PC-3 (cell line): ENCODE data around the gene ARF4. TPM values are rescaled to one million over a fixed set of nuclear protein-coding genes. Genes with fewer than 3 reads are reported as not detected.

Experiments
- ATAC-seq: fragments of 200-7000 bp; cut with Tn5 transposase; 2 replicates; pipeline ENCODE4 v1.9.1; 2020; ENCODE audit warnings: mild to moderate bottlenecking, moderate library complexity
- BruUV-seq: library from RNA; stranded (reverse); fragments of 400-500 nt; replicated peaks from 2 replicates; lab custom pipeline; 2021; lab: Mats Ljungman, UMichigan
- CTCF ChIA-PET: fragments of 300-600 bp; sonication (Branson Sonifier 250); formaldehyde crosslinking; loops from one replicate; lab custom pipeline; 2022; ENCODE audit warnings: antibody characterized with exemption; lab: Charles Lee
- POLR2A ChIA-PET: fragments of 300-600 bp; sonication (Branson Sonifier 250); formaldehyde crosslinking; loops from one replicate; lab custom pipeline; 2022; ENCODE audit warnings: antibody characterized with exemption; ENCODE audit not compliant: unreplicated experiment; lab: Charles Lee
- DNase-seq: peaks from one replicate; pipeline ENCODE4 v3.0.0-alpha.2; 2015
- H2AFZ ChIP-seq: fragments of 300-600 bp; sonication (generic); 2 replicates; pipeline ENCODE4 v1.6.0; 2016; ENCODE audit warnings: antibody characterized with exemption, low read length
- H3F3A ChIP-seq: fragments of 300-600 bp; sonication (generic); one replicate; pipeline ENCODE4 v1.6.0; 2017; ENCODE audit warnings: antibody characterized with exemption, low read length, control low read depth, mild to moderate bottlenecking; ENCODE audit not compliant: unreplicated experiment
- H3K27ac ChIP-seq: fragments of 300-600 bp; sonication (generic); 2 replicates; pipeline ENCODE4 v1.5.1; 2016; ENCODE audit warnings: mild to moderate bottlenecking, low read length
- H3K27me3 ChIP-seq: fragments of 300-600 bp; sonication (generic); 2 replicates; pipeline ENCODE4 v1.6.1; 2016; ENCODE audit warnings: low read length, mixed read lengths
- H3K36me3 ChIP-seq: fragments of 300-600 bp; sonication (generic); 2 replicates; pipeline ENCODE4 v1.6.1; 2016; ENCODE audit warnings: low read depth, mixed run types, low read length, mixed read lengths
- H3K4me1 ChIP-seq: fragments of 300-600 bp; sonication (generic); 2 replicates; pipeline ENCODE4 v1.5.1; 2016; ENCODE audit warnings: low read length; ENCODE audit not compliant: insufficient read depth
- H3K4me2 ChIP-seq: fragments of 300-600 bp; sonication (generic); 2 replicates; pipeline ENCODE4 v1.6.0; 2016; ENCODE audit warnings: low read length
- H3K4me3 ChIP-seq: fragments of 300-600 bp; sonication (generic); 2 replicates; pipeline ENCODE4 v1.5.1; 2016; ENCODE audit warnings: mild to moderate bottlenecking, low read length, mixed read lengths
- H3K79me2 ChIP-seq: fragments of 300-600 bp; sonication (generic); 2 replicates; pipeline ENCODE4 v1.6.1; 2017; ENCODE audit warnings: low read length, mixed read lengths
- H3K9ac ChIP-seq: fragments of 300-600 bp; sonication (generic); 2 replicates; pipeline ENCODE4 v1.6.0; 2016; ENCODE audit warnings: mild to moderate bottlenecking, low read length
- H3K9me2 ChIP-seq: fragments of 300-600 bp; sonication (generic); replicated peaks from 2 replicates; pipeline ENCODE4 v1.6.1; 2016; ENCODE audit warnings: mixed run types, low read length, mixed read lengths
- H3K9me3 ChIP-seq: fragments of 300-600 bp; sonication (generic); 2 replicates; pipeline ENCODE4 v1.6.1; 2016; ENCODE audit warnings: low read length, mixed read lengths
- H4K20me1 ChIP-seq: fragments of 300-600 bp; sonication (generic); 2 replicates; pipeline ENCODE4 v1.6.1; 2016; ENCODE audit warnings: low read length, mixed read lengths
- CTCF ChIP-seq: fragments of 300-600 bp; sonication (generic); conservative IDR thresholded peaks from 2 replicates; pipeline ENCODE4 v1.5.1; 2017; ENCODE audit warnings: antibody characterized with exemption, low read depth, mild to moderate bottlenecking, low read length
- EZH2 ChIP-seq: fragments of 300-600 bp; sonication (generic); IDR thresholded peaks from one replicate; pipeline ENCODE4 v1.6.1; 2017; ENCODE audit warnings: antibody characterized with exemption, mild to moderate bottlenecking, low read length; ENCODE audit not compliant: unreplicated experiment
- EZH2phosphoT487 ChIP-seq: fragments of 300-600 bp; sonication (generic); IDR thresholded peaks from 2 replicates; pipeline ENCODE4 v1.6.1; 2018; ENCODE audit warnings: mild to moderate bottlenecking, antibody characterized with exemption, low read length, borderline replicate concordance
- intact Hi-C: fragments of 100-400 bp; cut with micrococcal nuclease; formaldehyde crosslinking; loops from 2 replicates; pipeline ENCODE4 v1.9.0; 2023
- total RNA-seq: library from RNA; depleted of rRNA; stranded (reverse); fragments of >200 nt; gene quantifications from 2 replicates; pipeline ENCODE4 v1.2.3, GENCODE V29; 2014

The ARF4 gene
- total RNA-seq, 1 experiment from 2014 or later = 135 TPM

- H3K4me2 ChIP-seq = peak within 1 kb of the TSS; percentile 72
- H3K4me1 ChIP-seq = peaks cover 9% of the 10 kb centered on the region
- peak within 1 kb of the TSS; percentile 54 for H3K4me3 ChIP-seq
- H3K27ac ChIP-seq = no peak within 1 kb of the TSS
- peak within 1 kb of the TSS; percentile 48 for H2AFZ ChIP-seq
- no peak within 1 kb of the TSS for H3K9ac ChIP-seq
- H4K20me1 ChIP-seq = no peaks in the 10 kb centered on the region
- intact Hi-C loops = loop anchor here (1.0 kb wide), 1 partner anchor 14 kb away; no protein-coding TSS in a partner anchor
- ATAC-seq (peak; percentile 78), DNase-seq (peak; percentile 41)
- POLR2A ChIA-PET = no interaction called here
- no peaks in the 10 kb centered on the region for H3K27me3 ChIP-seq
- TF ChIP-seq EZH2phosphoT487 (no peak), CTCF (no peak), EZH2 (no peak)
- CTCF ChIA-PET = no interaction called here
- BruUV-seq = TSS peak; percentile 35
- H3F3A ChIP-seq = no peaks in the 10 kb centered on the region
- H3K79me2 ChIP-seq = no peaks in the 10 kb centered on the region
- no peaks in the 10 kb centered on the region for H3K36me3 ChIP-seq
- no peaks in the 10 kb centered on the region for H3K9me2 ChIP-seq
- no peaks in the 10 kb centered on the region for H3K9me3 ChIP-seq
Measured at GRCh38 chr3:57544181-57545125, 52.7 kb downstream of the ARF4 start, which contains the start of gene DNAH12. Gene DNAH12 (minus strand): TSS chr3:57544344. CDS start chr3:57542870, 1,474 bp downstream.

DNA sequence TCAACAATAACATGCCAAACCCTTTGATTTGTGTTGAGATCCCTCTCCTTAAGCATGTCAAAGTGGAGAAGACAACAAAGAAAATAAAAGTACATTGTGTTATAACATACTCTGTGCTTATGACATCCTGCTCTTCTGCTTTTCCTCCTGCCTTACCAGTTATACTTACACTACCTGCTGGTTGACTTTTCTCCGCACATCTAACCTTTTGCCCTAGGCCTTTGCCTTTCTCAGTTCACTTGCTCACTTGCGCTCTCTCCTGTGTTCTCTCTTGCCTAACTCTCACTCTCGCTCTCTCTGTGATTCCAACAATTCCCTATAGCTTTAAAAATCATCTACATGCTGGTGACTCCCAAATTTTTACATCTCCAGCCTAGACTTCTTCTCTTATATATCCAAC, 58.7 kb downstream of the ARF4 start:
- H3K4me1 ChIP-seq = no peaks in the 10 kb centered on the region
- H2AFZ ChIP-seq = no peak overlapping the region
- intact Hi-C loops = no loop called here

More for the DNA sequence above, 58.7 kb downstream of the ARF4 start:
- Histone ChIP-seq H3K9me2 (no peaks in the 10 kb centered on the region), H3K27me3 (no peaks in the 10 kb centered on the region), H3K4me2 (no peak overlapping the region), H3K9me3 (no peaks in the 10 kb centered on the region), H3K79me2 (no peaks in the 10 kb centered on the region), H3F3A (no peaks in the 10 kb centered on the region), H4K20me1 (no peaks in the 10 kb centered on the region), H3K4me3 (no peak overlapping the region), H3K27ac (no peak overlapping the region), H3K9ac (no peak overlapping the region), H3K36me3 (no peaks in the 10 kb centered on the region)
- no TSS peak for BruUV-seq
- POLR2A ChIA-PET = no interaction called here
- DNase-seq = no peak
- no peak for TF ChIP-seq EZH2phosphoT487
- no peak for TF ChIP-seq EZH2
- TF ChIP-seq CTCF = no peak
- no peak for ATAC-seq
- CTCF ChIA-PET = interaction anchor here (0.6 kb wide), 1 partner anchor 74 kb away, joined by 3 read pairs; no protein-coding TSS in a partner anchor
